Measurements from ENCODE around the gene SPATA31C1. TPM values are rescaled to one million over a fixed set of nuclear protein-coding genes. Genes with fewer than 3 reads are reported as not detected.
"Not testable (repeated sequence)": the region's sequence is repeated elsewhere in the genome, so short reads cannot be mapped to it uniquely, and the experiment has no call there.

Gene SPATA31C1
- total RNA-seq = not detected

GRCh38 chr9:87917662-87918061 is at the start of gene SPATA31C1:
SPATA31C1 (plus strand) TSS chr9:87917962.
- H3K36me3 Mint-ChIP-seq; H3K9me3 Mint-ChIP-seq; H3K27ac Mint-ChIP-seq; H3K4me3 Mint-ChIP-seq; H3K27me3 Mint-ChIP-seq; POLR2A ChIA-PET; H3K4me1 Mint-ChIP-seq; ATAC-seq (ENCODE audit: low read depth); DNase-seq: not testable (repeated sequence)

- peaks cover 2% of the 10 kb centered on the region for H3K27me3 Mint-ChIP-seq
- peaks cover 3% of the 10 kb centered on the region for H3K9me3 Mint-ChIP-seq
- no peak overlapping the region for H3K27ac Mint-ChIP-seq
- H3K4me1 Mint-ChIP-seq = peaks cover 2% of the 10 kb centered on the region
- no peak for ATAC-seq (ENCODE audit: low read depth)
- POLR2A ChIA-PET = no interaction called here
- H3K36me3 Mint-ChIP-seq = no peaks in the 10 kb centered on the region
- DNase-seq = no peak
- no peak overlapping the region for H3K4me3 Mint-ChIP-seq
Observed at GRCh38 chr9:87868175-87868574, 49.6 kb upstream of the SPATA31C1 start.

GRCh38 chr9:87868635-87869034 is 49.1 kb upstream of the SPATA31C1 start:
- no peak overlapping the region for H3K27ac Mint-ChIP-seq
- DNase-seq (no peak), ATAC-seq (ENCODE audit: low read depth) (no peak)
- peaks cover 3% of the 10 kb centered on the region for H3K9me3 Mint-ChIP-seq
- no peaks in the 10 kb centered on the region for H3K36me3 Mint-ChIP-seq
- POLR2A ChIA-PET = no interaction called here
- peaks cover 2% of the 10 kb centered on the region for H3K27me3 Mint-ChIP-seq
- H3K4me1 Mint-ChIP-seq = peaks cover 2% of the 10 kb centered on the region
- H3K4me3 Mint-ChIP-seq = no peak overlapping the region

GRCh38 chr9:87869082-87869481 is 48.7 kb upstream of the SPATA31C1 start:
- Mint-ChIP-seq H3K27me3 (peaks cover 2% of the 10 kb centered on the region), H3K4me3 (no peak overlapping the region), H3K4me1 (peaks cover 2% of the 10 kb centered on the region), H3K9me3 (peaks cover 3% of the 10 kb centered on the region), H3K27ac (no peak overlapping the region), H3K36me3 (no peaks in the 10 kb centered on the region)
- POLR2A ChIA-PET = no interaction called here
- no peak for DNase-seq
- no peak for ATAC-seq (ENCODE audit: low read depth)

GRCh38 chr9:87871425-87872078 is 46.2 kb upstream of the SPATA31C1 start:
- no peak for DNase-seq
- H3K4me1 Mint-ChIP-seq = peaks cover 2% of the 10 kb centered on the region
- H3K36me3 Mint-ChIP-seq = no peaks in the 10 kb centered on the region
- peaks cover 2% of the 10 kb centered on the region for H3K27me3 Mint-ChIP-seq
- no peak overlapping the region for H3K27ac Mint-ChIP-seq
- POLR2A ChIA-PET = no interaction called here
- no peak for ATAC-seq (ENCODE audit: low read depth)
- peaks cover 3% of the 10 kb centered on the region for H3K9me3 Mint-ChIP-seq
- no peak overlapping the region for H3K4me3 Mint-ChIP-seq

GRCh38 chr9:87872079-87872624 is 45.6 kb upstream of the SPATA31C1 start:
- Mint-ChIP-seq H3K36me3 (no peaks in the 10 kb centered on the region), H3K9me3 (peaks cover 3% of the 10 kb centered on the region), H3K4me3 (no peak overlapping the region), H3K27ac (no peak overlapping the region), H3K4me1 (peaks cover 2% of the 10 kb centered on the region), H3K27me3 (peaks cover 2% of the 10 kb centered on the region)
- POLR2A ChIA-PET = no interaction called here
- ATAC-seq (ENCODE audit: low read depth) (no peak), DNase-seq (no peak)

- H3K27me3 Mint-ChIP-seq = peaks cover 2% of the 10 kb centered on the region
- POLR2A ChIA-PET = no interaction called here
Observed at GRCh38 chr9:87873607-87874303, 44.0 kb upstream of the SPATA31C1 start.

GRCh38 chr9:87874304-87874623 is 43.5 kb upstream of the SPATA31C1 start:
- Mint-ChIP-seq H3K27ac (no peak overlapping the region), H3K9me3 (peaks cover 3% of the 10 kb centered on the region), H3K36me3 (no peaks in the 10 kb centered on the region), H3K4me1 (peaks cover 2% of the 10 kb centered on the region), H3K27me3 (peaks cover 2% of the 10 kb centered on the region), H3K4me3 (no peak overlapping the region)
- POLR2A ChIA-PET = no interaction called here
- no peak for ATAC-seq (ENCODE audit: low read depth)
- no peak for DNase-seq

More at GRCh38 chr9:87873607-87874303, 44.0 kb upstream of the SPATA31C1 start:
- Mint-ChIP-seq H3K36me3 (no peaks in the 10 kb centered on the region), H3K4me3 (no peak overlapping the region), H3K4me1 (peaks cover 2% of the 10 kb centered on the region), H3K9me3 (peaks cover 3% of the 10 kb centered on the region), H3K27ac (no peak overlapping the region)
- no peak for DNase-seq
- ATAC-seq (ENCODE audit: low read depth) = no peak

GRCh38 chr9:87875060-87875459 is 42.7 kb upstream of the SPATA31C1 start:
- Mint-ChIP-seq H3K9me3 (no peaks in the 10 kb centered on the region), H3K27me3 (peaks cover 2% of the 10 kb centered on the region), H3K4me1 (no peaks in the 10 kb centered on the region), H3K36me3 (no peaks in the 10 kb centered on the region), H3K4me3 (no peak overlapping the region), H3K27ac (no peak overlapping the region)
- ATAC-seq (ENCODE audit: low read depth) (no peak), DNase-seq (no peak)
- POLR2A ChIA-PET = no interaction called here

GRCh38 chr9:87875831-87876545 is 41.8 kb upstream of the SPATA31C1 start:
- ATAC-seq (ENCODE audit: low read depth) (no peak), DNase-seq (no peak)
- no peaks in the 10 kb centered on the region for H3K36me3 Mint-ChIP-seq
- peaks cover 2% of the 10 kb centered on the region for H3K27me3 Mint-ChIP-seq
- H3K4me3 Mint-ChIP-seq = no peak overlapping the region
- H3K4me1 Mint-ChIP-seq = no peaks in the 10 kb centered on the region
- POLR2A ChIA-PET = no interaction called here
- H3K27ac Mint-ChIP-seq = no peak overlapping the region
- H3K9me3 Mint-ChIP-seq = no peaks in the 10 kb centered on the region

GRCh38 chr9:87876708-87877107 is 41.1 kb upstream of the SPATA31C1 start:
- Mint-ChIP-seq H3K36me3 (no peaks in the 10 kb centered on the region), H3K9me3 (no peaks in the 10 kb centered on the region), H3K27ac (no peak overlapping the region), H3K4me3 (no peak overlapping the region), H3K27me3 (peaks cover 2% of the 10 kb centered on the region), H3K4me1 (no peaks in the 10 kb centered on the region)
- no peak for ATAC-seq (ENCODE audit: low read depth)
- no peak for DNase-seq
- POLR2A ChIA-PET = no interaction called here

GRCh38 chr9:87878989-87879511 is 38.7 kb upstream of the SPATA31C1 start:
- no peaks in the 10 kb centered on the region for H3K4me1 Mint-ChIP-seq
- ATAC-seq (ENCODE audit: low read depth) (no peak), DNase-seq (no peak)
- H3K36me3 Mint-ChIP-seq = no peaks in the 10 kb centered on the region
- no peaks in the 10 kb centered on the region for H3K9me3 Mint-ChIP-seq
- POLR2A ChIA-PET = no interaction called here
- no peak overlapping the region for H3K4me3 Mint-ChIP-seq
- H3K27me3 Mint-ChIP-seq = peaks cover 4% of the 10 kb centered on the region
- no peak overlapping the region for H3K27ac Mint-ChIP-seq

GRCh38 chr9:87880116-87880515 is 37.6 kb upstream of the SPATA31C1 start:
- Mint-ChIP-seq H3K9me3 (no peaks in the 10 kb centered on the region), H3K4me1 (no peaks in the 10 kb centered on the region), H3K27ac (no peak overlapping the region), H3K36me3 (no peaks in the 10 kb centered on the region), H3K4me3 (no peak overlapping the region), H3K27me3 (peaks cover 4% of the 10 kb centered on the region)
- DNase-seq (no peak), ATAC-seq (ENCODE audit: low read depth) (no peak)
- POLR2A ChIA-PET = no interaction called here
